Colonic mucosa (tissue), 4 donors: ENCODE measurements around the gene SLC31A1. TPM values are rescaled to one million over a fixed set of nuclear protein-coding genes. Genes with fewer than 3 reads are reported as not detected.

Source experiments
- DNase-seq: peaks from one replicate; pipeline ENCODE4 v3.0.0-alpha.2; 2020
- H3K27ac ChIP-seq: fragments of 200-600 bp; one replicate; pipeline ENCODE4 v1.8.0; 2021
- H3K27me3 ChIP-seq: fragments of 200-600 bp; one replicate; pipeline ENCODE4 v1.8.0; 2021
- H3K36me3 ChIP-seq: fragments of 200-600 bp; one replicate; pipeline ENCODE4 v1.8.0; 2021
- H3K4me1 ChIP-seq: fragments of 200-600 bp; one replicate; pipeline ENCODE4 v1.8.0; 2021; ENCODE audit warnings: mild to moderate bottlenecking
- H3K4me3 ChIP-seq: fragments of 200-600 bp; one replicate; pipeline ENCODE4 v1.8.0; 2021
- H3K9ac ChIP-seq, 2 donors: one replicate each; pipeline ENCODE4 v1.7.0; 2013; ENCODE audit warnings: control low read depth in 2 of 2, low read depth in 2 of 2, low read length in 2 of 2
- H3K9me3 ChIP-seq: fragments of 200-600 bp; one replicate; pipeline ENCODE4 v1.8.0; 2021
- intact Hi-C: fragments of 100-400 bp; cut with DNase I; formaldehyde crosslinking; loops from one replicate; pipeline ENCODE4 v1.14.1; 2022
- total RNA-seq, 2 donors: library from RNA; stranded (reverse); fragmentation: NEBNext Ultra II Directional in 1 of 2; extraction: Animal tissue kit (Norgen Biotek cat#: 25700) in 1 of 2; gene quantifications; one replicate each; pipeline ENCODE4 v1.2.1, GENCODE V29; 2021
- TF ChIP-seq, protein P1 (sequence below): fragments of 200-600 bp; IDR thresholded peaks from one replicate; pipeline ENCODE4 v1.8.0; 2022; ENCODE audit warnings: antibody characterized with exemption, mild to moderate bottlenecking
- donor health status: healthy.
- donor health status: DM: no; HTN: no; CAD: no.
- donor health status: DM: no; HTN: no; CAD: no.

SLC31A1 gene
- total RNA-seq, 2 donors from 2014 or later, result 51.1 to 57.1 TPM

DNA sequence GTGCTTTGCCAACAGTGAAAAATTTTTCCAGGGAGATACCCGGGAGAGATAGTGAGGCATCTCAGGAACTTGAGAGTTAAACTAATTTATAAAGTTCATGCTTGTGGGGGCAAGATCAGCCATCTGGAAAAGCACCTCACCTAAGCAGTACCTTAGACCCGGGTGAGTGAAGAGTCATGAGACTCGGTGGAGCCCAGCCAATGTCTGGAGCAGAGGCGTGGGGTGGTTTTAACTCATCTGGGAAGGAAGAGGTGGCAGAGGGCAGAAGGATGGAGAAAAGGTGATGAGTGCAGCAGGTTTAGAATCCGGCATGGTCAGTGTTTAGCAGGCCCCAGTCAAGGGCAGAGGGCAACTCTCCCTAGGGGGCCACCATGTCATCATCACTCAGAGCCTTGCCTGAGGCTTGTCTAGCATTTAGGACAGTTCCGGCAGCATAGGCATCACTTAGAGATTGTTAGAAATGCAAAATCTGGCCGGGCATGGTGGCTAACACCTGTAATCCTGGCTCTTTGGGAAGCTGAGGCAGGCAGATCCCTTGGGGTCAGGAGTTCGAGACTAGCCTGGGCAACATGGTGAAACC lies 86.1 kb downstream of the SLC31A1 start:
- H3K27ac ChIP-seq, result no peak overlapping the region
- TF ChIP-seq, protein P1, sequence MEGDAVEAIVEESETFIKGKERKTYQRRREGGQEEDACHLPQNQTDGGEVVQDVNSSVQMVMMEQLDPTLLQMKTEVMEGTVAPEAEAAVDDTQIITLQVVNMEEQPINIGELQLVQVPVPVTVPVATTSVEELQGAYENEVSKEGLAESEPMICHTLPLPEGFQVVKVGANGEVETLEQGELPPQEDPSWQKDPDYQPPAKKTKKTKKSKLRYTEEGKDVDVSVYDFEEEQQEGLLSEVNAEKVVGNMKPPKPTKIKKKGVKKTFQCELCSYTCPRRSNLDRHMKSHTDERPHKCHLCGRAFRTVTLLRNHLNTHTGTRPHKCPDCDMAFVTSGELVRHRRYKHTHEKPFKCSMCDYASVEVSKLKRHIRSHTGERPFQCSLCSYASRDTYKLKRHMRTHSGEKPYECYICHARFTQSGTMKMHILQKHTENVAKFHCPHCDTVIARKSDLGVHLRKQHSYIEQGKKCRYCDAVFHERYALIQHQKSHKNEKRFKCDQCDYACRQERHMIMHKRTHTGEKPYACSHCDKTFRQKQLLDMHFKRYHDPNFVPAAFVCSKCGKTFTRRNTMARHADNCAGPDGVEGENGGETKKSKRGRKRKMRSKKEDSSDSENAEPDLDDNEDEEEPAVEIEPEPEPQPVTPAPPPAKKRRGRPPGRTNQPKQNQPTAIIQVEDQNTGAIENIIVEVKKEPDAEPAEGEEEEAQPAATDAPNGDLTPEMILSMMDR, result no peak

DNA sequence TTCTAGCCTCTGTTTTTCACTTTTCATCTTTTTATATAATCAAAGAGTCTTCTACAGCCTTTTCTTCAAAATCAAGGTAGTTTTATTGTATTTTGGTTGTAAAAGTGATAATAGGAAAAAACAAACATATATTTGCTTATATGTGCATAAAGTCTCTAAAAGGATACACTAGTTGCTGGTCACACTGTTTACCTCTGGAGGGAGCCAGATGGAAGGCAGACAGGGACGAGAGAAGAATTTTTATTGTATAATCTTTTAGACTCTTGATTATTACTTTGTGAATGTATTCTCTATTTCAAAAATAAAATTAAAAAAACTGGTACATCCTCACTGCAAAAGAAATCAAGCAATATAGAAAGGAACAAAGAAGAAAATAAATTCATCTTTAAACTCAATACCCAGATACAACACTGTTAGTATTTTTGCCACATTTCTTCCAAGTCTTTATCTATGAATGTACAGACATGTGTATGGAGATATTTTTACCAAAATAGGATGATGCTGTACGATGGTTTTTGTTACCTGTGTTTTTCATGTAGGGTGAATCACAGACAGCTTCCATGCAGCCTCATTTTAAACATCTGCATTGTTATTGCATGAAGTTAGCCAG lies 88.0 kb downstream of the SLC31A1 start:
- intact Hi-C loops, result no loop called here
- H3K4me1 ChIP-seq, result no peaks in the 10 kb centered on the region
- TF ChIP-seq, protein P1, result peak; percentile 63
- H3K9ac ChIP-seq, result no peak overlapping the region
- no peak overlapping the region for H3K4me3 ChIP-seq
- no peaks in the 10 kb centered on the region for H3K9me3 ChIP-seq
- no peak overlapping the region for H3K27ac ChIP-seq
- H3K27me3 ChIP-seq, result no peaks in the 10 kb centered on the region
- peak; percentile 58 for DNase-seq
- H3K36me3 ChIP-seq, result no peaks in the 10 kb centered on the region

More for the DNA sequence above, 86.1 kb downstream of the SLC31A1 start:
- Histone ChIP-seq H3K27me3 (no peaks in the 10 kb centered on the region), H3K9me3 (no peaks in the 10 kb centered on the region), H3K4me3 (no peak overlapping the region), H3K9ac (no peak overlapping the region), H3K4me1 (no peaks in the 10 kb centered on the region), H3K36me3 (no peaks in the 10 kb centered on the region)
- no peak for DNase-seq
- intact Hi-C loops, result no loop called here

DNA sequence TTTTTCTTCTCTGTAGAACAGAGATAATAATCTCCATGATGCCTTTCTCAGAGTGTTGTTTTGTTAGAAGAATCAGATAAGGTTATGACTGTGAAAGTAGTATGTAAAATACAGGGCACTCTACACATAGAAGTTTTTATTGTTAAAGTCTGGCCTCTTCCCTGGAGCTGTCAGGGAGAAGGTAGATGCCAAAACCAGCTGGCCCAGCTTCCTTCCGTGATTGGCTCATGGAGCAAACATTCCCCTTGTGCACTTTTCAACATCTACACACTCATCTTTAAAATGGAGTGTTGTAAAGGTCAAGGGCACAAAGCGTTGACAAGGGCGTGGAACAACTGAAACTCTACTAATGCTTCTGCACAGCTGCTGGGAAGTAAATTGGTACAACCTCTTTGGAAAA lies 89.2 kb downstream of the SLC31A1 start:
- Histone ChIP-seq H3K36me3 (no peaks in the 10 kb centered on the region), H3K9ac (no peak overlapping the region), H3K27ac (no peak overlapping the region), H3K4me3 (no peak overlapping the region), H3K27me3 (no peaks in the 10 kb centered on the region), H3K9me3 (no peaks in the 10 kb centered on the region), H3K4me1 (no peaks in the 10 kb centered on the region)
- TF ChIP-seq, protein P1, result no peak
- intact Hi-C loops, result loop anchor here (2.0 to 10.0 kb wide), 2 partner anchors 92 to 344 kb away; no protein-coding TSS in a partner anchor
- no peak for DNase-seq

DNA sequence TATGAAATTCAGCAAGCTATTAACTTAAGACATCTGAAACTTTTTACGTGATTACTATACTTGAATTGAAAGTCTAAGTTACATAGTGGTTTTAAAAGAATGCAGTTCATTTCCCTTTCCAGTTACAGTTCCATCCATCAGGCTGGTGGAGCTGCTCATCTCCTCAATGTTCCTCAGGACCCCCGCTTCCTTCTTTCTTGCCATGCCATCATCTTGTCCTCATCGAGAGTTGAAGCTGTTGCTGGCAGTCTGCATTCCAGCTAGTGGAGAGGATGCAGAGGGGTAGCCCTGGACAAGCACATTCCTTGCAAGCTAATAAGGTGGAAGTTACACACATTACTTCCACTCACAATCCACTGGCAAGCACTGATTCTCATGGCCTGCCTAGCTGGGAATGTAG lies 90.6 kb downstream of the SLC31A1 start:
- no peaks in the 10 kb centered on the region for H3K27me3 ChIP-seq
- intact Hi-C loops, result loop anchor here (2.0 to 10.0 kb wide), 2 partner anchors 91 to 343 kb away; no protein-coding TSS in a partner anchor
- no peak for DNase-seq

DNA sequence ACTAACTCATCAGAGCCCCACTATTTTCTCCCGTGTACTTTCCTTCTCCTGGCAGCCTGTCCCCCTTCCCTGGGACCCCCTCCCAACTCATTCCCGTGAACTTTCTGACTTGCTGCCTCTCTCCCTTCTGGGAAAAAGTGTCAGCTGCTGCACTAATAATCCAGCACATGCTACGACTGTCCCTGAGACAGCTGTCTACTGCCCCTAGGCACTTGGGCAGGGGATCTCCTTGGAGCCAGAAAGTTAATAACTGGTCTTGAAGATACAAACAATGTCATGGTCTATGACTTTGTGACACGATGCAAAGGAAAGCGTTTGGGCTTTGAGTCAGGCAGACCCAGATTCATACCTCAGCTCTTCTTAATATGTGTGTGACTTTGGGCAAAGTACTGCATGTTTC lies 91.9 kb downstream of the SLC31A1 start:
- intact Hi-C loops, result loop anchor here (10.0 kb wide), 1 partner anchor 342 kb away; no protein-coding TSS in a partner anchor
- Histone ChIP-seq H3K9ac (no peak overlapping the region), H3K9me3 (no peaks in the 10 kb centered on the region), H3K36me3 (no peaks in the 10 kb centered on the region), H3K4me1 (no peaks in the 10 kb centered on the region), H3K27ac (no peak overlapping the region), H3K4me3 (no peak overlapping the region), H3K27me3 (no peaks in the 10 kb centered on the region)
- DNase-seq, result no peak
- TF ChIP-seq, protein P1, result no peak

More for the DNA sequence above, 90.6 kb downstream of the SLC31A1 start:
- no peaks in the 10 kb centered on the region for H3K4me1 ChIP-seq
- H3K4me3 ChIP-seq, result no peak overlapping the region
- H3K27ac ChIP-seq, result no peak overlapping the region
- no peak overlapping the region for H3K9ac ChIP-seq
- H3K36me3 ChIP-seq, result no peaks in the 10 kb centered on the region
- TF ChIP-seq, protein P1, result no peak
- no peaks in the 10 kb centered on the region for H3K9me3 ChIP-seq

Other genes starting within 250 kb of the SLC31A1 start
- under 1 TPM; 0.27 to 0.42 TPM for gene ZNF883, start 209.4 kb upstream of the SLC31A1 start, total RNA-seq
- under 1 TPM; 0.64 to 0.80 TPM for gene ZFP37, start 164.8 kb upstream of the SLC31A1 start, total RNA-seq
- 10 to 100 TPM in 1 of 2 donors, 1 to 10 TPM in 1; 6.1 to 14.4 TPM for gene SLC31A2, start 70.5 kb upstream of the SLC31A1 start, total RNA-seq
- gene FKBP15, start 267 bp upstream of the SLC31A1 start, total RNA-seq, result 10 to 100 TPM; 22.5 to 24.4 TPM
- gene CDC26, start 54.0 kb downstream of the SLC31A1 start, total RNA-seq, result 10 to 100 TPM; 30.7 to 31.1 TPM
- 10 to 100 TPM; 16.0 to 25.9 TPM for gene PRPF4, start 54.1 kb downstream of the SLC31A1 start, total RNA-seq
- 1 to 10 TPM in 1 of 2 donors, under 1 TPM in 1; 0.57 to 9.2 TPM for gene RNF183, start 81.8 kb downstream of the SLC31A1 start, total RNA-seq
- gene WDR31, start 118.7 kb downstream of the SLC31A1 start, total RNA-seq, result 1 to 10 TPM; 3.0 to 3.5 TPM
- 10 to 100 TPM; 25.6 to 34.2 TPM for gene BSPRY, start 128.0 kb downstream of the SLC31A1 start, total RNA-seq
- 100 to 1,000 TPM; 132 to 141 TPM for gene HDHD3, start 155.4 kb downstream of the SLC31A1 start, total RNA-seq
- gene ALAD, start 179.7 kb downstream of the SLC31A1 start, total RNA-seq, result 10 to 100 TPM; 50.3 to 51.4 TPM
- 10 to 100 TPM; 27.0 to 46.6 TPM for gene POLE3, start 189.1 kb downstream of the SLC31A1 start, total RNA-seq
- gene C9orf43, start 189.2 kb downstream of the SLC31A1 start, total RNA-seq, result under 1 TPM; 0.57 to 0.61 TPM
- gene RGS3, start 242.2 kb downstream of the SLC31A1 start, total RNA-seq, result 10 to 100 TPM; 67.4 to 71.1 TPM